HT-29 (cell line): ENCODE results near the gene WDR62. TPM values are rescaled to one million over a fixed set of nuclear protein-coding genes. Genes with fewer than 3 reads are reported as not detected.
"Not testable (repeated sequence)": the region's sequence is repeated elsewhere in the genome, so short reads cannot be mapped to it uniquely, and the experiment has no call there.

Source experiments
- DNase-seq: peaks from one replicate; pipeline ENCODE4 v3.0.0-alpha.2; 2015; ENCODE audit warnings: low spot score
- total RNA-seq: library from RNA; depleted of rRNA; stranded (reverse); fragments of >200 nt; shearing (Covaris generic); gene quantifications from 2 replicates; pipeline ENCODE4 v1.2.3, GENCODE V29; 2014

The WDR62 gene
- total RNA-seq, 1 experiment from 2014 or later: 49.0 TPM

- DNase-seq: no peak
These were observed 22.2 kb upstream of the WDR62 start, which contains the start of gene CLIP3 for GRCh38 chr19:36032251-36033104. Gene CLIP3, minus strand, starts transcription at chr19:36032873. Its CDS starts 516 bp downstream, at chr19:36032357.

DNA sequence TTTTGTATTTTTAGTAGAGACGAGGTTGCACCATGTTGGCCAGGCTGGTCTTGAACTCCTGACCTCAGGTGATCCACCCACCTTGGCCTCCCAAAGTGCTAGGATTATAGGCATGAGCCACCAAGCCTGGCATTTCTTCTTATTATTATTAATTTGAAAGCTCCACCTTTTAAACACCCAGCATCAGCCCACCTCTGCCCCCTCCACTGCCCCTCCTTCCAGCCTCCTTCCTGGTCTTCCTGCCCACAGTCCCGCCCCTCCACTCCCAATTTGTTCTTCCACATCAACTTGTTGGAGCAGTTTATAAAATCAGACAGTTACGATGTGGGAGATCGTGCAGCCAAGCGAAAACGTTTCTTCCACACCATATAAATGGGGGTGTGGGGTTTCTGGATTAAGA, 14.2 kb upstream of the WDR62 start:
- no peak for DNase-seq

- not testable (repeated sequence) for DNase-seq
These were observed 13.6 kb upstream of the WDR62 start for GRCh38 chr19:36041092-36041491.

- DNase-seq: no peak
These were observed 12.9 kb upstream of the WDR62 start for GRCh38 chr19:36041831-36042230.

- DNase-seq: no peak
These were observed 10.7 kb upstream of the WDR62 start for GRCh38 chr19:36043952-36044351.

GRCh38 chr19:36046443-36047050, 8.2 kb upstream of the WDR62 start:
- no peak for DNase-seq

- DNase-seq: no peak
These were observed 6.9 kb upstream of the WDR62 start for GRCh38 chr19:36047835-36048234.

DNA sequence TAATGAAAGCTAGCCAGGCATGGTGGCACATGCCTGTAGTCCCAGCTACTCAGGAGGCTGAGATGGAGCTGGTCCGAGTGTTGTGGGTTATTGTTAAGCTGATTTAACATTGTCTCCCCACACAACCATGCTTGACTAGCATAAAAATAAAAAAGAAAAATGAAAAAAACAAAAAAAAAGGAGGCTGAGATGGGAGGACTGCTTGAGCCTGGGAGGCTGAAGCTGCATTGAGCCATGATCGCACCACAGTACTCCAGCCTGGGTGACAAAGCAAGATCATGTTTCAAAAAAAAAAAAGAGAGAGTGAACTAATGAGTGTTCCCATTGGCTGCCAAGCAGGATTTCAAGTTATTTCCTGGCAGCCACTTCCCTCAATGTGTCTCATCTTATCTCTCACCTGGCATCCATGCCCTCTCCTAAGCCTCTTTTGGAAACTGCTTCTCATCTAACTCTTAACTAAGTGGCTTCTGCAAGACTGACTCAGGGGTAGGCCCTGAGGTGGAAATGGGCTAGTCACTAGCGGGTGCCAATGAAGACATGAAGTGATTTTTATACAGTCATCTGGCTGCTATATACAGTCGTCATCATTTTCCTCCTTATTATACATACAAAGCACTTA, 5.5 kb upstream of the WDR62 start:
- DNase-seq: no peak

DNA sequence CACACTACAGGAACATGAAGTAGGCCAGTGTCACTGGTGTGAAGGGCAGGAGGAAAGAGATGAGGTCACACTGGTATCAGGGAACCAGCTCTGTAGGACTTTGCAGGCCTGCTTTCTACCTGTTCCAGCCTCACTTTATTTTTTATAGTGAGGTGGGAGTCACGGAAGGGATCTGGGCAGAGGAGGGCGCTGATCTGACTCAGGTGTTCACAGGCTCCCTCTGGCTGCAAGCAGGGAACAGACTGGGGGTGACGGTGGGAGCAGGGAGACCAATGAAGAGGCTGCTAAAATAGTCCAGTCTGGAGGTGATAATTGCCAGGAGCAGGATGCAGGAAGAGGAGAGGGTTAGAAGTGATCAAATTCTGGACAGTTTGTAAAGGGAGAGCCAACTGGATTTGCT, 3.5 kb upstream of the WDR62 start:
- DNase-seq: peak; percentile 55

GRCh38 chr19:36051637-36052036, 3.1 kb upstream of the WDR62 start:
- DNase-seq: no peak

- peak; percentile 100 for DNase-seq
These were observed 471 bp upstream of the WDR62 start, which contains the start of gene THAP8 for GRCh38 chr19:36054119-36054732. Gene THAP8, minus strand, starts transcription at chr19:36054285. Its CDS starts 68 bp downstream, at chr19:36054217.

- DNase-seq: no peak
These were observed 3.9 kb downstream of the WDR62 start for GRCh38 chr19:36058481-36059179.

DNA sequence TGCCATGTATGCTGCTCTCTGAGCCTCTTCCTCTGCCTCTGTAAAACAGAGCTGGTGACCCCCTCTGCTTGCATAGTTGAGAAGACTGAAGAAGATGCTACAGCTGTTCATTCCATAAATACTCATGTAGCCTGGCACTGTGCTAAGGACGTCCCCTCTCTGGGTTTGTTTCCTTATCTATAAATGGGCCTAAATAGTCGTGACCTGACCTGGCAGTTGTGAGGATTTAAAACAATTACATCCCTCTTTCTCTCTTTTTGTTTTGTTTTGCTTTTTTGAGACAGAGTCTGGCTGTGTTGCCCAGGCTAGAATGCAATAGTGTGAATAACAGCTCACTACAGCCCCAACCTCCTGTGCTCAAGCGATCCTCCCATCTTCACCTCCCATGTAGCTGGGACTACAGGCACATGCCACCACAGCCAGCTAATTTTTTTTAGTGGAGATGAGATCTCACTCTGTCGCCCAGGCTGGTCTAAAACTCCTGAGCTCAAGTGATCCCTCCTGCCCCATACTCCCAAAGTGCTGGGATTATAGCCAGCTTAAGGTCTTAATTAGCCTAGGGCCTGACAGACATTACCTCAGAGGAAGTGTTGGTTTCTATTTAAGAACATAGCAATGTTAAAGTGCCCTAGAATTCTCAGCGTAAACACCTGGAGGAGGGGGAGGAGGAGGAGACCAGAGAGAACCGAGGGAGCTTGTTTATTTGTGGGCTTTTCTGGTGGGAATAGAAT, 4.6 kb downstream of the WDR62 start:
- DNase-seq: no peak

GRCh38 chr19:36060430-36060829, 5.7 kb downstream of the WDR62 start:
- DNase-seq: peak; percentile 64

GRCh38 chr19:36061367-36061766, 6.7 kb downstream of the WDR62 start:
- DNase-seq: no peak

DNA sequence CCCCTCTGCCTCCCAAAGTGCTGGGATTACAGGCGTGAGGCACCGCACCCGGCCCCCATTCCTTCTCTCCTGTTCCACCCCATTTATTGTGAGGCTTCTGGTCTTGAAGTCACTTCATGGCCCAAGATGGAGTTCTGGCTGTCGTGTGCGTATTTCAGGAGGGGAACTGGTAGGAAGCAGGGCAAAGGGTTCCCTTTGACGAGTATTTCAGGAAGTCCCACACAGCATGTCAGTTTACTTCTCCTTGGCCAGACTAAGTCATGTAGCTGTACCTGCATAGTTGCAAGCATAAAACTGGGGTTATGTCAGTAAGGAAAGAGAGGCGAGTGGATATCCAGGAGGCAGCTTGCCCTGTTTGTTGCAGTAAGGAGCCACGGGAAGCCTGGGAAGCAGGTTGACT, 10.1 kb downstream of the WDR62 start:
- no peak for DNase-seq

- no peak for DNase-seq
These were observed 13.0 kb downstream of the WDR62 start for GRCh38 chr19:36067681-36068080.

- not testable (repeated sequence) for DNase-seq
These were observed 14.3 kb downstream of the WDR62 start for GRCh38 chr19:36068810-36069499.

DNA sequence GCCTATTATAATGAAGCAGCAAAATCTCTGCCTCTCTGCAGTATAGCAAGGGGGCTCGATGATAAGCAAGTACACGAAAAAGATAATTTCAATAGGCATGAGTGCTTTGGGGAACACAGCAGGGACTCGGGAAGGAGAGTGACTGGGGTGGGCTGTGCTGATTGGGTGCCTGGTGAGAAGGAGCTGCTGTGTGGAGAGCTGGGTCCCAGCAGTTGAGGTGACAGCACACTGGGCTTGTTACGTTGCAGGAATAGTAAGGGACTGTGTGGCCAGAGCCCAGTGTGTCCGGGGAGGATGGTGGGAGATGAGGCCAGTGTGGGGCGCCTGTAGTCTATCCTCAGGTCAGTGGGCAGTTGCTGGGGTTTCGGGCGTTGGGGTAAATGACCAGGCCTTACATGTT, 17.4 kb downstream of the WDR62 start:
- no peak for DNase-seq
